ENCODE results near the gene P2RX5. TPM values are rescaled to one million over a fixed set of nuclear protein-coding genes. Genes with fewer than 3 reads are reported as not detected.

The P2RX5 gene
- total and polyA plus RNA-seq, 10 donors, result 62.5 to 313 (median 152) TPM

GRCh38 chr17:3636908-3637373, 59.0 kb downstream of the P2RX5 start:
- no peak for DNase-seq

GRCh38 chr17:3636154-3636907, 59.6 kb downstream of the P2RX5 start, which contains the start of the genes CTNS and SHPK:
Gene CTNS (plus strand): TSS chr17:3636760. CDS start chr17:3640207, 3,447 bp downstream.
Gene SHPK (minus strand): TSS chr17:3636250. CDS start chr17:3636219, 31 bp downstream.
- Histone ChIP-seq H3K36me3 (peaks cover 0 to 33% (median 2%) of the 10 kb centered on the region in 6 donors), H3K27ac (peak within 1 kb of the TSS; percentile 93 to 99 (median 98)), H3K9me3 (no peaks in the 10 kb centered on the region), H3K4me1 (peaks cover 6 to 57% (median 34%) of the 10 kb centered on the region in 6 donors), H3K4me3 (peak within 1 kb of the TSS; percentile 74 to 99 (median 97)), H3K27me3 (replicated peaks in 1 of 7) (no peaks in the 10 kb centered on the region)
- WGBS, 5 donors, result 0 to 1% (median 0%) methylated on average over 11 to 68 of the region's 68 CpGs
- intact Hi-C loops (cut with DNase I; ENCODE audit: low total_unique reads), result no loop called here
- peak; percentile 98 for DNase-seq
- TF ChIP-seq POLR2AphosphoS5 (IDR thresholded peaks at IDR 0.05) (peak; percentile 83 to 85 (median 84)), CTCF (IDR thresholded peaks at IDR 0.05 in 8 of 11, conservative IDR thresholded peaks at IDR 0.05 in 3 of 11) (peak in 2 of 11 experiments; percentile 9 to 23), POLR2A (IDR thresholded peaks at IDR 0.05) (peak in 1 of 3 donors; percentile 13)

More at GRCh38 chr17:3636908-3637373, 59.0 kb downstream of the P2RX5 start:
- H3K4me3 ChIP-seq, result peak overlapping the region; percentile 74 to 99 (median 97)
- H3K27me3 ChIP-seq (replicated peaks in 1 of 7), result no peaks in the 10 kb centered on the region
- intact Hi-C loops (cut with DNase I; ENCODE audit: low total_unique reads), result no loop called here
- no peaks in the 10 kb centered on the region for H3K9me3 ChIP-seq
- TF ChIP-seq CTCF (IDR thresholded peaks at IDR 0.05 in 8 of 11, conservative IDR thresholded peaks at IDR 0.05 in 3 of 11), result no peak
- no peak for TF ChIP-seq POLR2A (IDR thresholded peaks at IDR 0.05)
- TF ChIP-seq POLR2AphosphoS5 (IDR thresholded peaks at IDR 0.05), result no peak
- peak overlapping the region; percentile 93 to 99 (median 98) for H3K27ac ChIP-seq
- peaks cover 0 to 33% (median 2%) of the 10 kb centered on the region in 6 donors for H3K36me3 ChIP-seq
- H3K4me1 ChIP-seq, result peaks cover 6 to 57% (median 34%) of the 10 kb centered on the region in 6 donors
- 2 to 4% (median 2%) methylated on average over 15 to 31 of the region's 31 CpGs for whole genome bisulfite sequencing, 5 donors

- no peaks in the 10 kb centered on the region for H3K9me3 ChIP-seq
- intact Hi-C loops (cut with DNase I; ENCODE audit: low total_unique reads), result no loop called here
- peaks cover 6 to 57% (median 32%) of the 10 kb centered on the region in 6 donors for H3K4me1 ChIP-seq
- TF ChIP-seq POLR2A (IDR thresholded peaks at IDR 0.05) (no peak), POLR2AphosphoS5 (IDR thresholded peaks at IDR 0.05) (no peak), CTCF (IDR thresholded peaks at IDR 0.05 in 8 of 11, conservative IDR thresholded peaks at IDR 0.05 in 3 of 11) (no peak)
- WGBS, 5 donors, result 17 to 41% (median 22%) methylated on average over 21 to 38 of the region's 38 CpGs
- H3K36me3 ChIP-seq, result peaks cover 0 to 31% (median 1%) of the 10 kb centered on the region in 6 donors
- no peak for DNase-seq
- peak overlapping the region; percentile 93 to 99 (median 98) for H3K27ac ChIP-seq
- peak overlapping the region; percentile 74 to 99 (median 97) for H3K4me3 ChIP-seq
- H3K27me3 ChIP-seq (replicated peaks in 1 of 7), result no peaks in the 10 kb centered on the region
These were observed 60.3 kb downstream of the P2RX5 start for GRCh38 chr17:3635474-3636153.

Data from spleen (tissue), 11 donors.